HG02885 (cell line): ENCODE results near the gene GFOD1.

Experiments
- ATAC-seq: cut with Tn5 transposase; IDR thresholded peaks from one replicate; pipeline ENCODE4 v1.9.1; 2021; ENCODE audit warnings: mild to moderate bottlenecking; ENCODE audit not compliant: unreplicated experiment, poor library complexity

GFOD1 gene

DNA sequence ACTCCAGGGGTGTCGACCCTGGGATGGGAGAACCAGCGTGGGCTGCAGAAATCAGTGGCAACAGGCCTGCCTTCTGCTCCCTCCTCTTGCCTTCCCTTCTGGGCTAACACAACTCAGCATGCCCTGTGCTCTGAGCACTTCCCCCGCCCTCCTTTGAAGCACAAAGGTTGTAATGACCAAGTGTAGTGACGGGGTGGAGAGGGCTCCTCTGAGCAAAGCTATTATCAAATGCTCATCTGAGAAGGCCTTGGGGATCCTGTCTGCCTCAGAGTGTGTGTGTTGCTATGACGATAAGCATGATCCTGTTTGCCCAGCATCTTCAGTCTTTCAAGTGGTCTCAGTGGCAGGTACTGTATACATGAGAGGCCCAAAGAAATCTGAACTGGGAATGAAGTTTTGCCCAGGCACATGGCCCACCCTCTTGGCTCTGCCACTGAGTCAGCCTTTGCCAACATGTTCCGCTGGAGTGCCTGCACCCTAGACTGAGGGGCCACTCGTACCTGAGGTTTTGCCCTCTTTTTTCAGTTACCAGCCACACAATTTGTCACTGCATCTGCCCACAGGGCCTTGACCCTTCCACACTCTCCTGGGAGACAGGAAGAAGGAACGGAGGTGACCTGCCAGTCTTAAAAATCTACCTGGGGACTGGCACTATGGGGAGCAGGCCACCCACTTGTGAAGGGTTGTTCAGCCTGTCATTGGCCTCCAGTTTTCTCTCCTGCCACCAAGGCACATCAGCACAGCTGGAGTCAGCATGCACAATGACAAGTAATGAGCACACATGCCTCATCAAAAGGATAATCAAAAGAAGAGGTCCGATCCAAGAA, 74.5 kb downstream of the GFOD1 start:
- no peak for ATAC-seq

- ATAC-seq, result no peak
Measured at GRCh38 chr6:13412211-13412610, 75.2 kb downstream of the GFOD1 start.

- no peak for ATAC-seq
Measured at GRCh38 chr6:13411484-13411883, 75.9 kb downstream of the GFOD1 start.

DNA sequence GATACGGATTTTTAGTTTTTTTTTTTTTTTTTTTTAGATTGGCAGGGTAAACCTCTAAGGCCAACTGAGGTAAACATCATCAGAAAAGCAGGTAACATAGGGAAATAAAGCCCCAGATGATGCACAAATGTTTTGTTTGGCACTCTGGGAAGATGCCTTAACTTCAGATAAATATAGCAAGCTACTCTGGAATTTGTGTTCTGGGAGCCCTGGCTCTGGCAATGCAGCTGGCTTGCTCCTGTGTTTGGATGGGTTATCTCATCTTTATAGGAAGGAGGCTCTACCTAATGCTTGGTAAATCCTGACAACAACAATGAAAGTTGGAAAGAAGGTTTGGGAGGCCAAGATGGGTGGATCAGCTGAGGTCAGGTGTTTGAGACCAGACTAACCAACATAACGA, 77.4 kb downstream of the GFOD1 start:
- no peak for ATAC-seq

DNA sequence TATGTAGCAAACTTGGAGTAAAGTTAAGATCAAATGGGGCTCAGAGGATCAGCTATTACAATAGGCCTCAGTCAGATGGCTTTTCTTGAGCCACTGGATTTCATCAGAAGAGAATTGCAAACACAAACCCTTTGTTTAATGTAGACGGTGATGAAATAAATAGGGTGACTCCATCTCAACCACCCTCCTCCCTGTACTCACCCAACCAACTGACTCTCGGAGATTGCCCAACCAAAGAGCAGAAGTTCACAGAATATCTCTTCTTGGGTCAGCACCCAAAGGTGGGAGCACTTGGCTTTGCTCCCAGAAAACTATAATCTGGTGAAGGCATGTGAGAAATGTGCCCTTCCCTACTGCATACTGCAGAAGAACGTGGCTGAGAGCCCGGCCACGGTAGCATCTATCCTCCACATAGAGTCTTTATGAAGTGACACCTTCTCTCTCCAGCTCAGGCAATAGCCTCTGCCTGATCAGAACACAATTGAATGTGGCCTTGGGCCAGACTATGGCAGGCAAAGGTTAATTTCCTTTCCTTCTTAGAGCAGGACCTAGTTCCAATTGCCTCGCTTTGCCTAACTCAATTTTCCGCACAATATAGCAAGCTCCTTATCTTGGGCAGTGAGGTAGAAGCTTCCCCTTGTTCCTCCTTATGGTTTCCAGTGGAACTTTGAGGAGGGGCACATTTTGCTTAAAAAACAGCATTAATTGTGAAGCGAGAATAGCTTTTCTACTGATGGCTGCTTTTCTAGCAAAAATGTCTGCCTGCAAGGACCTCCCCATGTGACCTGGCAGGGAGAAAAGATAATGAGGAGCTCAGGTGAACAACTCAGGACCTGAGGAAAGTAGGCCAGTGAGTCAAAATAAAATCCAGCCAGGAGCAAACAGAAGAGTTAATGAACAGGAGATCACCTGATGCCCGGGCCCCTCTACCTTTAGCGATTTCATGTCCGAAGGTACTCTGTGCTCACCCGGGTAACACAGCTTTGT, 79.4 kb downstream of the GFOD1 start:
- no peak for ATAC-seq

- ATAC-seq, result no peak
Measured at GRCh38 chr6:13407368-13407708, 80.1 kb downstream of the GFOD1 start.

- ATAC-seq, result no peak
Measured at GRCh38 chr6:13406781-13407180, 80.6 kb downstream of the GFOD1 start.

DNA sequence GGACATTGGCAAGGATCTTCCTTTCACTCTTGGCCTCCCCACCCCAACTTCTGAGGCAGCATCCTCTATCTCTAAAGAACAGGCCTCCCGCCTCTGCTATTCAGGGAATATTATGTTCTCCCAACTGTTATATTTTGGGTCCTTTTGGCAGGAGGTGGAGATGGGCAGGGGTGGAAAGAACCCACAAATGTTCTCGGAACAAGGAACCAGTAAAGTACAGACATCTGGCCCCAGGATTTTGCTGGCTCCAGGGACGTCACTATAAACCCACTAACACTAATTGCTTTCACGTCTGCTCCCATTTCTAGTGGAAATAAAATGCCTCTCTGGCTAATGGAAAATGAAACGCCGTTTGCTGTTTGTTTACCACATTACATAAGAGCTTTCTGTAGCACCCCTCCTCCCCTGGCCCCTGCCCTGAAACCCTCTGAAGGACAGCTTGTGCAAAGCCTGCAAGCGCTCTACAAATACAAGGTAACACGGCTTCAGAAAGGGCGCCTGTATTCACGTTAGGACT, 81.4 kb downstream of the GFOD1 start:
- no peak for ATAC-seq

- no peak for ATAC-seq
Measured at GRCh38 chr6:13404892-13405254, 82.5 kb downstream of the GFOD1 start.

DNA sequence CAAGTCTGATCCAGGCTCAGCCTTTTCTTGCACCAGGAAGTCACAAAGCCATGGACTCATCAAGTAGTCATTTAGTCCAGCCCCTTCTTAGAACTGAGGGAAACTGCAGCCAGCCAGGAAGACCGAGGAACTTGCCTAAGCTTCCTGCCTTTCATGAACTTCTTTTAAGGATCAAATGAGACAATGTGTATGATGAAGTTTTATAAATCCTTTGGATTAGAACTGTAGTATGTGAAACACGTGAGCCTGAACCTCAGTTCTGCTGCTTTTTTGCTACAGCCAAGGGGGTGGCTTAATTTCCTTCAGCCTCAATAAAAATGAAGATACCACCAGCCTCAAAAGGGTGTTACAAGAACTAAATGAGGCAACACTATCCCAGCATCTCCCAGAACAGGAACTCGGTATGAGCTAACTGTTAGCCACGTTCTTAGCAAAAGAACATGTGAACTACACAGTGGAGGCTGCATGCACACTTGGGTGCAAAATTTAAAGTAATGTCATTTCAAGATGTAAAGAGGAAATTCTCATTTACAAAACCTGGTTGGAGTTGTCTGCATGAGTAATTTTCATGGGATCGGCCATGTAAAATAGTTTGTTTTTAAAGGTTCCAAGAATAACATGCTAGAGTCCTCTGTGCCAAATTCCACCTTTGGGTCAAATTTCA, 83.0 kb downstream of the GFOD1 start:
- ATAC-seq, result no peak

DNA sequence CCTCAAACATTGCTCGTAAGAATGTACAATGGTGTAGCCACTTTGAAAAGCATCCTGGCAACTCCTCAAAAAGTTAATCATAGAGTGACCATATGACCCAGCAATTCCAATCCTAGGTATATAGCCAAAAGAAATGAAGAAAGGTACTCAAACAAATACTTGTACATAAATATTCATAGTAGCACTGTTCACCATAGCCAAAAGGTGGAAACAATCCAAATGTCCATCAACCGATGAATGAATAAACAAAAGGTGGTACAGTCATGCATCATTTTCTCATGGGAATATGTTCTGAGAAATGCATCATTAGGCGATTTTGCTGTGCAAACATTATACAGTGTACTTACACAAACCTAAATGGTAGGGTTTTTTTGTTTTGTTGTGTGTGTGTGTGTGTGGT, 84.7 kb downstream of the GFOD1 start:
- no peak for ATAC-seq

DNA sequence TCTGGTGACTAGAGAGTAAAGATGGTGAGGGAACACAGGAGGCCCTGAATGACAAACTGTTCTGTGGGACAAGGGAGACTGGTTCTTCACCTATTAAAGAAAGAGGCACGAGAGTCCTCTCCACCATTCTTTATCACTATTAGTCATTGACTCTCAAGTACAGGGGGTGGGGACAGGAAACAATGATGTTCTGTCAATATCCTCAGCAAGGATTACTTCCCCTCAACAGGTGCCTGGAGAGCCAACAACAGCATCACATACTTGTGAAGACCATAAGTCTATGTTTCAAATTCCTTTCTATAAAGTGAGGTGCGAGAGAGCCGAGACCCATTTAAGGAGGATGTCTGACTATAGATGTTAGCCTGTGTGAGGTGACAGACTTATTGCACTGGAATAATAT, 86.6 kb downstream of the GFOD1 start:
- ATAC-seq, result peak; percentile 54

- ATAC-seq, result no peak
Measured at GRCh38 chr6:13398421-13398994, 88.9 kb downstream of the GFOD1 start.

GRCh38 chr6:13398069-13398381, 89.4 kb downstream of the GFOD1 start:
- no peak for ATAC-seq

DNA sequence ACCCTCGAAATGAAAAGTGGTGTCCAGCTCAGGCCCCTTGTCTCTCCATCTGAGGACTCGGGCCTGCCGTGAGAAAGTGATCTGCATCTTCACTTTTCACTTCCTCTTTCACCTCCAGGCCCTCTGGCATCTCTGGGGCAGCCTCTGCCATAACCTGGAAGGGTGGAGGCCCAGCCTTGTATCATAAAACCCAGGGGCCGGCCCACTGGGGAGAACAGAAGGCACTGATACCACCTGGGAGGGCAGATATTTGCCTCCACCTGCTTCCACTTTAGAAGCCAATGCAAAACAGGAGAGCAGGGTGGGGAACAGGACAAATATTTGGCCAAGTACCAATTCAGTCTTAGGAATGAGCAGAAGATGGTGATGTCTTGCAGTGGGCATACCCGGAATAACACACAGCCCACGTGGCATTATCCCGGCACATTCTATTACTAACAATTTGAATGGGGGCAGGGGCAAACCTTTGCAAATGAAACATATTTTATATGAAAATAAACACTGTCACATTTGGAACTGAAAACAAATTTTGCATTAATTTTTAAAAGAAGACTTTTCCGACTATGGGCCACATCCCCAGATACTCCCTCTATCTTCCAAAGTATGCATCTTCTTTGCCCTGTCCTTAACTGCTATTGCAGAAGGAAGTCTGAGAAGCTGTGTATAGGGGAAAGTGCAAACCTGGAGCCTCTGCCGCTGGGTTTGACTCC, 89.9 kb downstream of the GFOD1 start:
- peak; percentile 83 for ATAC-seq

DNA sequence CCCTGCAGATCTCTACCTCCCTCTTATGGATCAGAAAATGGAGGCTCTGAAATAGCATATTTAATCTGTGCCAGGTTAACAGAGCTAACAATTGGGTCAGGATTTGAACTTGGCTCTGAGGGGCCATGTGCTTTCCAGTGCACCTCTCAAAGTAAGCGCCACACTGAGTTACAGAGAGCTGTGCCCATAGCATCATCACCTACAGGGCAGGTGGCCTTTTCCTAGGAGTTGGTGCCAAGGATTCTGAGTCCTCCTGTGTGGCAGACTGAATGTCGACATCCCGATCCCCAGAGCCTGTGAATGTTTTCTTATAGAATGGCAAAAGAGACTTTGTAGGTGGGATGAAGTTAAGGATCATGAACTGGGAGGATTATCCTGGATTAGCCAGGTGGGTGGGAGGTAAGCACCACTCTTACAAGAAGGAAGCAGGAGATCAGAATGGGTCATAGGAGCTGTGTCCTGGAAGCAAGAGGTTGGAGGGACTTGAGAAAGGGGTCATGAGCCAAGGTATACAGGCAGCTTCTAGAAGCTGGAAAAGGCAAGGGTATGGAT, 91.1 kb downstream of the GFOD1 start:
- no peak for ATAC-seq

DNA sequence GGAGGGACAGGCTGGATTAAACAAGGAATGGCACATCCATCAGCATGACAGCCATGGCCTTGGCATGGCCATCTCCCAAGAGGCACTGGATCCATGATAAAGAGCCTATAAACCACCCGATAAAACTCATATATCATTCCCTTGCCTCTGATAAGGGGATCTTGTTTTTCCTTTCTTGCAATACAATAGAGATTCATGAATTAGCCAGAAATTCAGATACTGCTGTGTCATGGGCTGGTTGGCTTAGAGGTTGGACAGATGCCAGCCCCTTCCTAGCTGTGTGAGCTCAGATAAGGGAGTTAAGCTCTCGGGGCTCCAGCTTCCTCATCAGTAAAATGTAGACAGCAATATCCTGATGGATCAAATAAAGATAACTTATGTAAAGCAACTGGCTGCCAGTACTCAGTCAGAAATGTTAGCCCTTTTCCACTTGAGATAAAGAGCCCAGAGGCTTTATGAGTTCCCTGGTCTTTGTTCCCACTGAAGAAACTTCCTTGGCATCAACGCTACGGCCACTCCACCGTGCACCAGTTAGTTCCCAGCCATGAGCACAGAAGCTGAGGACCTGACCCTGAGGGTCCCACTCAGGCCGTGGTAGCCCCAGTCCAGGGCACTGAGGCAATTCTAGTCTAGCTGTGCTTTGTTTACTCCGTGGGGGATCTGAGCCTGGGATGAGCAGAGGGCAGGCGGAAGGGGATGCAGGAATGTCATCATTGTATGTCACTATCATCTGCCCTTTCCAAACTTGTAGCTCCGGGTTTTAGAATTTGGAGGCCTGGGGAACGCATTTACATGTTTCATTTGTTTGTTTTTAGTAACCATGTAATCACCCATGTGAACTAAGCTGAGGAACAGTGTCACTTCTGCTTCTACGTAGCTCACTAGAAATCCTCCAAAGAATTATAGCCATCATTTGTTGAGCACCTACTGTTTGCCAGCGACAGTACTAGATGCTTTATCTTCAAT, 91.8 kb downstream of the GFOD1 start:
- no peak for ATAC-seq

DNA sequence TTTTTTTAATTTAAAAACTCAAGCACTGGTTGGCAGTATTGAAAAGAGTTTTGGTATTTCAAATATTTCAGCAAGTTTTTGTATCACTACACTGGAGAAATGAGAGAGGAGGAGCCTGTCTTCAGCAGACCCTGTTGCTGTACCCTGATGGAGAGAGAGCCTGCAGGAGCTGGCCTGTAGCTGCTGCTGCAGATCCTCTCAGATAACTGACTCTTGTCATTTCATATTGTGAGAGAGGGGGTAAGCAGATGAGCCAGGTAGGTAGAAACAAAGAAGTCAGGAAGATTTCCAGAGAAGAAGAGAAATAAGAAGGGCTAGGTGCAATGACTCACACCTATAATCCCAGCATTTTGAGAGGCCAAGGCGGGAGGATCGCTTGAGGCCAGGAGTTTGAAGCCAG, 94.9 kb downstream of the GFOD1 start:
- ATAC-seq, result no peak

- ATAC-seq, result no peak
Measured at GRCh38 chr6:13391537-13391936, 95.9 kb downstream of the GFOD1 start.
